ACHN (cell line): Measurements from ENCODE around the gene DISP3.

Source experiments
- DNase-seq: peaks from one replicate; pipeline ENCODE4 v3.0.0-alpha.2; 2015
- in situ Hi-C: cut with HindIII; loops from 2 replicates; pipeline ENCODE4 v1.10.0; 2017; ENCODE audit warnings: low sequenced_read_pairs, low pct_ligation_motif_present, low pct_unique_long_range_greater_than_20kb

The DISP3 gene

DNA sequence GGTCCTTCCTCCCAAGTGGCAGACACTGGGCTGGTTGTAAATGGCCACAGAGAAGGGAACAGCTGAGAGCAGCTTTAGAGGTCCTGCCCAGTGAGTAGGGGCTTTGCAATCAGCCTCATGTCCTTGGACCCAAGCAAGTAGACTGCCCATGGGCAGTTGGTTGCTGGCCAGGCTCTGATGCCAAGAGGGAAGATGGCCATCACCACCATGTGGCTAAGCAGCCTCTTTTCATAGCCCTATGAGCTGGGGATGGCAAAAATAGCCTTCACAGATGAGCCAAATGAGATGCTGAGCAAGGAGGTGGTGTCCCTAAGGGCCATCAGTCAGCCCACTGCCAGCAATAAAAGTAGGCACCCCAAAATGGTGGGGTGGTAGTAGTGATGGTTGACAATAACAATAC is 3.2 kb downstream of the DISP3 start:
- DNase-seq = no peak
- in situ Hi-C loops = no loop called here

DNA sequence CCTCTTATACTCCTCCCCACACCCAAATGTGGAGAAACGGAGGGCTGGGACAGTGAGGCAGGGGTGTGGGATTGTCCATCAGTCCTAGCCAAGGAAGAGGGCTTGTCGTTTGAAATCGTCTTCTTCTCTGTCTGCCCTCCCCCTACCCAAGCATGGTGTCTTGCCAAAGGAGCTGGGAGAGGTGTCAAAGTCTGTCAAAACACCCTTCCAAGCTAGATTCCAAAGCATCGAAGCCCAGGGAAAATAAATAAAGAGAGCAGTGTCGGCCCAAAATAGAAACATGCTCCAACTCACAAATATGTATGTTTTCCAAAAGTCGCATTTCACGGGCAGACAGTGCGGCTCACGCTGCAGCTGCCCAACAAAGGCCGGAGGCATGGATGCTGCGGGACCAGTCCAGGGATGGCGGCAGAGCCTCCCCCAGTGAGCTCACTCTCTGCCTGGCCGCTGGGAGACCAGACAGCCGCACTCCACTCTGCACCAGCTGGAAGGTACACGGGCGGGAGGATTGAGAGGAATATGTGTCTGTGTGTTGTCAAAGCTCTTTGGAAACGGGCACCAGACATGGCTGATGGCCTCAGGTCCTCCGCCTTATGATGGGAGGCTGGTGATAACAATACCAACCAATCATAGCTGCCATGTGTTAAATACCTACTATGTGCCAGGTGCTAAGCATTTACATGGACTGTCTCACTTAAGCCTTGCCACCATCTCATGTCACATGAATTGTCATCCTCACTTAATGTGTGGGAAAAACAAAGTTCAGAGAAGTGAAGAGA is 3.9 kb downstream of the DISP3 start:
- in situ Hi-C loops = no loop called here
- DNase-seq = no peak

DNA sequence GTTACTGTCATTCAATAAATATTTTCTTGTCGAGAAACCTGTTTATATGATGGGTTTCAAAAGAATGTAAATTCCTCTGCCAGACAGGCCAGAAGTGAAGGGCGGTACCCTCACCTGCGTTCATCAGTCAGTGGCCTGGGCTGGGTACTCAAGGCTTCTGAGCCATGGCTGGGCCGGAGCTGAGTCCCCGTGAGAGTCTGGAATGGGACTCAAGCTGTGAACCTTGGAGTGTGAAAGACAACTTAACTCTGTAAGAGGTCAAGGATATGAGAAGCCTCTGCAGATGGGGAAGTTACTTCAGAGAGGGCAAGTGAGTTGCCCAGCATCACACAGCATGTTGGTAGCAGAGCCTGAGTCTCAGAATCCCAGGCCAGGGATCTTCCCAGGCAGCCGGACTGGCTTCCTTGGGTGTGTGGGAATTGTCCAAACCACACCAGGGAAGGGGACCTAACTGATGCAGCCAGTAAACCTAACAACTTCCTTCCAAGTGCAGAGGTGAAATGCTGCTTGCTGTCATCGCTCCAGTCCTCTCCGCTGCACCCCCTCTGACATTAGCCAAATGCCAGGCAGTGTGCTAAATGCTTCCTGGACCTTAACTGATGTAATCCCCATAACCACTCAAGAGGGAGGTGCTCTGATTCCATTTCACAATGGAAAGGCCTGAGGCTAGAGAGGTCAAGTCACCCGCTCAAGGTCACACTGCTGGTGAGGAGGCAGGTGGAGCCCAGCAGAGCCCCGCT is 4.8 kb downstream of the DISP3 start:
- no peak for DNase-seq
- in situ Hi-C loops = no loop called here

DNA sequence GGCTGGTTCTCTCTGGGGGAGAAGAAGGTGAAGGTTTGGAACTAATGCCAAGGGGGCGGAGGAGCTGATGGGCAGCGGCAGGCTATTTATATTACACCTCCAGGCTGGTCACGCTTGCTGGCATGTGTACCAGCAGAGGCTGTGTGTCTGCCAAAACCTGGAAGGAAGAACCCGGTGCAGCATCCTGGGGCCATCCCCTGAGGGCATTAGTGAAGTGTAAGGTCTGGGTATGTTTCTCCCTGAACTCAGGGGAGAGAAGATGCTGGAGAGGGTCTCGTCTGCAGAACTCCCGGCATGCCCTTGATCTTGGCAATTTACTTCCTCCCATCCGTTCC is 5.3 kb downstream of the DISP3 start:
- no peak for DNase-seq
- in situ Hi-C loops = no loop called here

DNA sequence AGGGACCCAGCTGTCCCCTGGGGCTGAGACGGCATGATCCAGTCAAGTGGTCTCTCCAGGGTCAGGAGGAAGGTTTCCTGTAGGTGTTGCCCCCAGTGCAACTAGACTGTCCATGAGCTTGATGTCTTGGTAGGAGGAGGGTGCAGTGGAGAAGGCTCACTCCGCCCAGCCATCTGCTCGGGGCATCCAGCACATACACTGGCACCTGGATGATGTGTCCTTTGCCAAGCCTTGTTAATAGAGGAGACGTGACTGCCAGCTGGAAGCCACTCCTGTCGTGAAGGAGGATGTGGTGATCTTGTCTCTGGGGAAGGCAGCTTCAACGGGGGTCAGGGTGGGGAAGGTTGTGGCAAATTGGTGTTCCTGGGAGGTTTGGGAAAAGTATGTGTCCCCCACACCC is 6.2 kb downstream of the DISP3 start:
- in situ Hi-C loops = no loop called here
- no peak for DNase-seq

DNA sequence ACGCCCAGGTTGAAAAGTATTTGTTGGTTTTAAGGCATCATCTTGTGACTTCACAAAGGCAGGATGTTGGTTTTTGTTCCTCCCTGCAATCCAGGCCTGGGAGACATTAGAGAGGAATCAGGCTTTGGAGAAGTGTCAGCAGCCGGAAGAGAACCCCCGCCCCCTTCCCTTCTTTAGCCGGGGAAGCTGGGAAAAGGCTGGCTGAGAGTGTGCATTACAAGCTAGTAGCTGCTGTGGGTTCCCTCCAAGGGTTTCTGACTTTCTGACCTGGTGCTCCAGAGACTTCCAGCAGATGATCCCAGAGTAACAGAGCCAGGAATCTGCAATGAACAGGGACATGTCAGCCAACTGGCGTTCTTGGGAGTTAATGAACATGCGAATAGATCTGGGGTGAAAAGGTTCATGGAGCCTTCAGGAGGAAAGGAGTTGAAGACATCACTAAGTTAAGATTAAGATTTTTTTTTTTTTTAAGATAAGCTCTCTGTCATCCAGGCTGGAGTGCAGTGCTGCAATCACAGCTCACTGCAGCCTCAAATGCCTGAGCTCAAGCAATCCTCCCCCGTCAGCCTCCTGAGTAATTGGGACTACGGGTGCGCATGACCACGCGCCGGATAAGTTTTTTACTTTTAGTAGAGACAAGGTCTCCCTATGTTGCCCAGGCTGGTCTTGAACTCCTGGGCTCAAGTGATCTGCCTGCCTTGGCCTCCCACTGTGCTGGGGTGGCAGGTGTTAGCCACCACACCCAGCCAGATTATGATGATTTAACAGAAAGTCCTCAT is 7.5 kb downstream of the DISP3 start:
- DNase-seq = no peak
- in situ Hi-C loops = no loop called here

DNA sequence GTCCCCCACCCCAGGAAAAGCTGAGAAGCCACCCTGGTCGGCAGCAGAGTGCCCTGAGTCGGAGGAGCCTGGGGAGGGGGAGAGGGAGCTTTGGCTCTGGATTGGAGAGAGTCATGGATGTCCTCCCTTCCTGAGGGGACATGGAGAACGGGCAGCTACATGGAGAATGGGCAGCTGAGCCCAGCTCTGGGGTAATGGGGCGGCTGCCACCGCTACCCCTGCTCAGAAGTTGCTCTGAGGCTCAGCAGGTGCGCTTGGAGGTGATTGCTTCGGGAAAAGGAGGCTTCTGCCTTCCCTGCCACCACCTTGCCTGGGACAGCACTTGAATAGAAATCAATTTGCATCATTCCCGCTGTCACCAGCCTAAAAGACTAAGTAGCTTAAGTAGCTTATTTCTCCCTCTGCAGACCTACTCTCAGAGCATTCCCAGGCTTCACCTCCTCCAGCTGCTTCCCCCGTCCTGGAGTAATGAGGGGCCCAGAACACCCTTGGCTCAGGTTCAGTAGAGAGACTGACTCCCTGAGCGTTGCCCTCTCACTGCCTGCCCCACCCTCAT is 8.3 kb downstream of the DISP3 start:
- no peak for DNase-seq

DNA sequence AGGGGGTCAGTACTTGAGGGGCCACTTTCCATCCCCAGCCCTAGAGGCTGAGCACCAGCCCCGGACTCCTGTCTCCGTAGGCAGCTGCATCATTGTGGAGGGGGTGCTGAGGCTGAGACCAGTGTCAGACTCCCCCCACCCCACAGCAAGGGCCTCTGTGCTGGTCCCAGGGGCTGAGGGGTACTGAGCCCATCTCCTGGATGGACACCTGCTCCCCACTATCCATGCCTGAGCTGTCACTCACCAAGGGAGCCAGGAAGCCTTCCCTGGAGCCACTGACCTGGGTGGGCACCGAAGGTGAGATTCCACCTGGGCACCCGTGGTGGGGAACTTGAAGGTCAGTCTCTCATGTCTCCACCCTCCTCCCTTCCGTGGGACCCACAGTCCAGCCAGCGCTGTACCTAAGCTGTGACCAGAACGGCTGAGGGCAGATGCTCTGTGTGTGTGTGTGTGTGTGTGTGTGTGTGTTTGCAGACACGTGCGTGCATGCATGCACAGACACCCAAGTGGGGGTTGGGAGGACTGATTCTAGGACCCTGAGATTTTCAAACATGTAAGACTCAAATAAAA is 9.3 kb downstream of the DISP3 start:
- in situ Hi-C loops = no loop called here
- DNase-seq = no peak

More for the DNA sequence above, 8.3 kb downstream of the DISP3 start:
- in situ Hi-C loops = no loop called here

DNA sequence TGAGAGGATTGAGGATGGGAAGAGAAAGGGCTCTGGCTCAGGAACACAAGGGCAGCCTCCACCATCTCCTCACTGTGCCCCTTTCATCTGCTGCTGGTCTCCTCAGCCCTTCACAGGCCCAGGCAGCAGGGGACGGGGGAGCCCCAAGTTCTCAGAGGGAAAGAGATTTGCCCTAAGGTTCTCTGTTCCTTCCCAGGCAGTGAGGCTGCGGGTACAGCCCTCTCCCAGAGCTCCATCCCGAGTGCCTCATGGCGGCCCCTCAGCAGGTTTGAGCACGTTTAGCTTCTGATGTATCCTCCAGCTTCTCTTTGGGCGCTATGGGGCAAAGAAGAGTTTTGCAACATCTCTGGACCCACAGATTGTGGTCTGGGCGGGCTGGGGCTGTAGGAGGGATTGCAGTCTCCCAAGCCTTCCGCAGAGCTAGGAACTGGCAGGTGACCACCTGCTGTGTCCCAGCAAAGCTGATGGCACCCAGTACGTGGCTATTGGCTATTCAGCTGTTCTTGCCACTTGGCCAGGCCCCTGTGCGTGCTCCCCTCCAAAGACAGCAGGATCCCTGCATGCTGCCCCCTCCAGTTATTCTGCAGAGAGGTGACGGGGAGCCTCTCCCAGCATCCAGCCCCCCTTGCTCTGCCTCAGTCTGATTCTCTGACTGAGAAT is 10.1 kb downstream of the DISP3 start:
- in situ Hi-C loops = no loop called here
- DNase-seq = no peak

DNA sequence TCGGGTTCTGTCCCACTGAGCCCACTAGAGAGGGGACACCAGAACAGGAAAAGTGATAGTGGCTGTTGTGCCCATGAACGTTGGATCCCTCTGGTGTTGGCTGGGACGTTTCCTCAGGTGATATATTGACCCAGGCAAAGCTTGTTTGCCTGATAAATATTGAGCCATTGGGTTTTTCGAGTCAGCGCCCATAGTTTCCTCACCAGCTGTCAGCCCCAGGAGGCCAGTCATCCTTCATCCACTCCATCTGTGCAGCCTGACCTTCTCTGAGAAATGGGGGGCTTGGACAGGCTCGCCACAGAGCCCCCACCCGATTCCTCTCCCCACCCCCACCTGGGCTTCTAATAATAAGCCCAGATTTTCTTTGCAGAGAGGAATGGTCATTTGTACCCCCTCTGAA is 13.3 kb downstream of the DISP3 start:
- in situ Hi-C loops = no loop called here

DNA sequence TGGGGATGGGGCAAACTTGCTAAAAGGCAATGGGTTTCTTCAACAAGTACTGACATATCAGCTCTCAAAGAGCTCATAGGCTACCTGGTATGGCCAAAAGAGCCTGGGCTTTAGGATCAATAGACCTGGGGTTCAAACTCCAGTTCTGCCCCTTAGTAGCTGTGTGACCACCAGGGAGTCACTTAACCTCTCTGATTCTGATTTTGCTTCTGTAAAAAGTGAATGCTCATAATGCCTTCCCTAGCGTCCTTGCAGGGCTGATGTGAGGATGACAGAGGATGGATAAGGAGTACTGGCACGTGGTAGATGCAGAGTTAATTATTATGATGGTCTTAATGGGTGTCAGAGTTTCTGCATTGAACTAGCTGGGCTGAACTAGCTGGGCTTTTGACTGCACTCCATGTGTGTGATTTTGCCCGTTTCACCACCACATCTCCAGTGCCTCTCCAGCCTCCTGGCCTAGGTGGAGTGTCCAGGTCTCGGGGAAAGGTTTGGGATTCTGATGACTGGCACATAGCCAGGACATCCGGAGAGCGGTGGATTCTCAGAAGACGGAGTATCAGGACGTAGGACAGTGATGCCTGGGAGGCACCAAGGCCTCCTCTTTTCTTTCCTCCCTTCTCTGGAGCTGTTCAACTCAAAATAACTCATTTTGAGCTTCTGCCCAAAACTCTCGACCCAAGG is 15.2 kb downstream of the DISP3 start:
- DNase-seq = no peak
- in situ Hi-C loops = no loop called here

More for the DNA sequence above, 13.3 kb downstream of the DISP3 start:
- no peak for DNase-seq

DNA sequence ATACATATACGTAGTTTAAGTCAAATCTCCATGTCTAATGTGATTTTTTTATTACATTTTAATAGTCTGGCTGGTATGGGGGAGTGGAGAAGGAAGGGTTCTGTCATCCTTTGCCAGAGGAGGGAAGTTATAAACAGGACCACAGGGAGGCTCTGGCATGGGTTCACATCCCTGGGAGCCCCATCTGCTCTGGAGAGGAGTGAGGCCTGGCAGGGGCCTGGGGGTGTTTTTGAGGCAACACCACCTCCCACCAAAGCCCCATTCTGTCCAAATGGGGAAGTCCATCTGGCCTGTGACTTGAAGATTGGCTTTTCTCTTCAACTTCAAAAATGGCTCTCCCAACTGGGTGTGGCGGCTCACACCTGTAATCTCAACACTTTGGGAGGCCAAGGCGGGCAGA is 15.8 kb downstream of the DISP3 start:
- DNase-seq = no peak
- in situ Hi-C loops = no loop called here

DNA sequence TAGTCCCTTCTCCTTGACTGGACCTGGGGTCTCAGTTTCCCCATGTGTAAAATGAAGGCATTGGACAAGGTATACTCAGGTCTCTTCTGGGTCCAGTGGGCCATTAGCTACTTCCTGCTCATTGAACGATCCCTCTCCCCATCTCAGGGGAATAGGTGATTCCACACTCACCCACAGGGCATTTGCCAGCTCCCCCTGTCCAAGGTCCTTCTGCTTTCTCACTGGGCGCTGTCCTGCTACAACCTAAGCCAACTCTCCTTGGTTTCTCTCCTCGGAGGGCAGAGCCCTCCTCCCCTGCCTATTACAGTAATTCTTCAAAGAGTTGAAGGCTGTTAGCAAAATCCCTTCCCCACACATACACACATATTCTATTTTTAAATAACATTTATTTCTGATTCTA is 16.6 kb downstream of the DISP3 start:
- in situ Hi-C loops = no loop called here
- no peak for DNase-seq

DNA sequence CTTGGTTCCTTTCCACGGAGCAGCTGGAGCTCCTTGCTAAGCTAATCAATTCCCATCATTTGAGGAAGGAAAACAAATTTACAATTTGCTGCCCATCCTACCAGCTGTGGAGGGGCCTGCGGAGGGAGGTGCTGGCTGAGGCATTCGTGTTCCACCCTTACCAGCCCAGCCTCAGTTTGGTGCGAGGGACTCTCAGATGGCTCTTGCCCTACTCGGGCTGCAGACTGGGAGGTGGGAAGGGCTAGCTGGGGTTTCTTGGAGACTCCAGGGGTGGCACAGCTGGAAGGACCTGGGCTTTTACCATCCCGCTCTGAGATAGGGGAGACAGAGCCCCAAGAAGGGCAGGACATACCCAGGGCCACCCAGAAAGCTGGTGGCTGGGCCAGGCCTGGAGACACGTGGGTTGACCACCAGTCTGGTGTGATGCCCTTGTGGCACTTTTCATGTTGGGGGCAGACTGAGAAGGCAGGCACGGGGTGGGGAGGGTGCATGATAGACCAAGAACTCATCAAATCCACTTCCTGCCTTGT is 17.7 kb downstream of the DISP3 start:
- in situ Hi-C loops = no loop called here

DNA sequence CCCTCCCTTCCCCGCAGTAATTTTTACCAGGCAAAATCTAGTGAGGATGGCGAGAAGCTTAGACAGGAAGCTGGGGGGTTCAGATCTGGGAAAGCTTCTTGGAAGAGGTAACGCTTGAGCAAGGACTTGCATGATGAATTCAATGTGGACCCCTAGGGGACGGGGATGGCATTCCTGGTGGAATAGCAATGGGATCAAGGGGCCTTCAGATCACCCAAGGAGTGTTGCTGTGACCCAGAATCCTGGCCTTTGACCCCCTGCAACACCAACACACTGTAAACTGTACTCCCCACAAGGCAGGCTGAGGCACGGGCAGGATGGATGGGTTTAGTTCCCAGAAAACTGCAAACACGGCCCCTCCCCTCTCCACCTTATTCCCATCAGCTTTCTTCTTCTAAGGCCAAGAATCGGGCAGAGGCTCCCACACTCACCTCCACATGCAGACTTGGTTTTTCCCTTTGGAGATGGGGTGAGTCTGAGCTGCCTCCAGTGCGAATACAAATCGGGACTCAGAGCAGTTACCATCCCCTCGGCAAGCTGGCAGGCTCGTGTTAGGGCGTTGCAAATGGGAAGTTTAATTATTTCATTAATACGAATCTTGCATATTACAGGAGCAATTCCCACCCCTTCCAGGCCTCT is 20.1 kb downstream of the DISP3 start:
- no peak for DNase-seq
- in situ Hi-C loops = no loop called here

More for the DNA sequence above, 17.7 kb downstream of the DISP3 start:
- no peak for DNase-seq

DNA sequence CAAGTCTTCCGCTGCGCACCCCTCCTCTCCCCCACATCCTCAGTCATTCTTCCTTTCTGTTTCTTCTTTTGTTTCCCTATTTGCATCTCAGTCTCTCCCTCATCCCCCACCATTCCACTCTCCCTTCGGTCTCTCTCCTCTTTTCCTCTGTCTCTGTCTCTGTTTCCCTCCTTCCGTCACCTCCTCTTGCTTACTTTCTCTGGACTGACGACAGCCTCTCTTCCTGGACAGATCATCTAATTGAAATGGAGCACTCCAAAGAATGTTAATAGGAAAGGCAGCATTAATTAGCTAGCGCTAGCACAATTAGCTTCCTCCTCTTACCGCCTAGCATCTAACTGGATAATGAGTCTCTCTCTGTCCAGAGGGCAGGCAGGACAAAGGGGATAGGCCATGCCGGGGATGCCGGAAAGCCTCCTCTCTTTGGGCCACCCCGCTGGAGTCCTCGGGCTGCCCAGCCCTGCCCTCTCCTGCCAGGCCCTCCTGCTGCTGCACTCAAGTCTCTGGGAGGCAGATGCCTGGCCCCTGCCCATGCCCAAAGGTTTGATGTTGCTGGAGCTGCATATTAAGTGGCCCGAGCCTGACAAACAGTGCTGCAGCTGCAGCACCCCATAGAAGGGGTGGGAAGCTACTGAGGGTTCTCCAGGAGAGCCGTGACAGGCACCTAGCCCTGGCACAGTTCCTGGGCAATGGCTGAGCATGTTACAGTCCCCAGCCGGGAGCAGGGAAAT is 20.8 kb downstream of the DISP3 start:
- no peak for DNase-seq
- in situ Hi-C loops = no loop called here

DNA sequence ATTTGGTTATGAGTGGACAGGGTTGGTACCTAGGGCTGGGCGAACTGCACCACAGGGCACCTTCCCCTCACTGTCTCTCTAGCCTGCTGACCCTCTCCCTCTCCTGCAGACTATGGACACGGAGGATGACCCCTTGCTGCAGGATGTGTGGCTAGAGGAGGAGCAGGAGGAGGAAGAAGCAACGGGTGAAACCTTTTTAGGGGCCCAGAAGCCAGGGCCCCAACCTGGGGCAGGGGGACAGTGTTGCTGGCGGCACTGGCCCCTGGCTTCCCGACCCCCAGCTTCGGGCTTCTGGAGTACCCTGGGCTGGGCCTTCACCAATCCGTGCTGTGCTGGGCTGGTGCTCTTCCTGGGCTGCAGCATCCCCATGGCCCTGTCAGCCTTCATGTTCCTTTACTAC is 21.9 kb downstream of the DISP3 start:
- in situ Hi-C loops = no loop called here
- no peak for DNase-seq
